Measurements from ENCODE around the gene MPP3.

DNA sequence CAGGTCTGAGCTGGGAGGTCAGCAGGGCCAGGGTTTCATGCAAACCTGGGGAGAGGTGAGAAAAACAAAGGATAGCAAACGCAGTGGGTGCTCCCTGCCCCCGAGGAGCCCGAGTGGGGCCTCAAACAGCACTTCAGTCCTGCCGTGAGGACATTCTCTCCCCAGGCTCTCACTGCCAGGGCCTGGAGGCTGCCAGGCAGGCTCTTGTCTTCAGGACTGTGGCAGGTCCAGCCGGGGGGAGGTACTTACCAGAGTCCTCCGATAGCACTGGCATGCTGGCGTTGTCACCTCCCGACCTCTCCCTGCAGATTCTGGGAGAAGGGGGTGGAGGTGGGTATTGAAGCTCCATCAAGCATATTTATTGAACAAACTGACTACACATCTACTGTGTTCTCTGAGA is 1.3 kb downstream of the MPP3 start:
- TF ChIP-seq, protein P1, sequence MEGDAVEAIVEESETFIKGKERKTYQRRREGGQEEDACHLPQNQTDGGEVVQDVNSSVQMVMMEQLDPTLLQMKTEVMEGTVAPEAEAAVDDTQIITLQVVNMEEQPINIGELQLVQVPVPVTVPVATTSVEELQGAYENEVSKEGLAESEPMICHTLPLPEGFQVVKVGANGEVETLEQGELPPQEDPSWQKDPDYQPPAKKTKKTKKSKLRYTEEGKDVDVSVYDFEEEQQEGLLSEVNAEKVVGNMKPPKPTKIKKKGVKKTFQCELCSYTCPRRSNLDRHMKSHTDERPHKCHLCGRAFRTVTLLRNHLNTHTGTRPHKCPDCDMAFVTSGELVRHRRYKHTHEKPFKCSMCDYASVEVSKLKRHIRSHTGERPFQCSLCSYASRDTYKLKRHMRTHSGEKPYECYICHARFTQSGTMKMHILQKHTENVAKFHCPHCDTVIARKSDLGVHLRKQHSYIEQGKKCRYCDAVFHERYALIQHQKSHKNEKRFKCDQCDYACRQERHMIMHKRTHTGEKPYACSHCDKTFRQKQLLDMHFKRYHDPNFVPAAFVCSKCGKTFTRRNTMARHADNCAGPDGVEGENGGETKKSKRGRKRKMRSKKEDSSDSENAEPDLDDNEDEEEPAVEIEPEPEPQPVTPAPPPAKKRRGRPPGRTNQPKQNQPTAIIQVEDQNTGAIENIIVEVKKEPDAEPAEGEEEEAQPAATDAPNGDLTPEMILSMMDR (IDR thresholded peaks at IDR 0.05), result no peak
- no peak for TF ChIP-seq EZH2phosphoT487 (IDR thresholded peaks at IDR 0.05)

Measured in neural progenitor cell (in vitro differentiated cells).